Fibroblast of skin of left biceps (primary cell): Measurements from ENCODE around the gene INTS6.

Experiments
- DNase-seq, 2 experiments: peaks; one replicate each; pipeline ENCODE4 v3.0.0-alpha.2; 2013; ENCODE audit warnings: low read depth in 2 of 2

INTS6 gene

DNA sequence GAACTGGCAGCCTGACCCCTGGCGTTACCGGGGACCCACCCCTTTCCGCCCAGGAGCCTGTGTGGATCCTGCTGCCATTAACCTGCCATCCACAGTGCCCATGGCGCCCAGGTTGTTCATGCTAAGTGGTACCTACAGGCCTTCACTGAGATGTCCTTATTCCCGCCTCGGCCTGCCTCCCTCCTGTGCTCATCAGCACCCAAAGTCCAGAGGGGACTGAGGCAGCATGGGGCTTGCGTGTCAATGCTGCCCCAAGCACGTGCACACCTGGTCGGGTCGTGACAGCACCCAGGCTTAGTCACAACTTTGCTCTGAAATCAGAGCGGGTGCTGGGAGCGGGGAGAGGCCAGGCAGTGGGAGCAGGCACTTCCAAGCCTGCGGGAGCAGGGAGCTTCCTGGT lies 3.7 kb upstream of the INTS6 start:
- no peak for DNase-seq

- no peak for DNase-seq
Observed at GRCh38 chr13:51455532-51455931, 2.7 kb upstream of the INTS6 start.

GRCh38 chr13:51453959-51454703 lies 1.3 kb upstream of the INTS6 start:
- DNase-seq, result no peak

DNA sequence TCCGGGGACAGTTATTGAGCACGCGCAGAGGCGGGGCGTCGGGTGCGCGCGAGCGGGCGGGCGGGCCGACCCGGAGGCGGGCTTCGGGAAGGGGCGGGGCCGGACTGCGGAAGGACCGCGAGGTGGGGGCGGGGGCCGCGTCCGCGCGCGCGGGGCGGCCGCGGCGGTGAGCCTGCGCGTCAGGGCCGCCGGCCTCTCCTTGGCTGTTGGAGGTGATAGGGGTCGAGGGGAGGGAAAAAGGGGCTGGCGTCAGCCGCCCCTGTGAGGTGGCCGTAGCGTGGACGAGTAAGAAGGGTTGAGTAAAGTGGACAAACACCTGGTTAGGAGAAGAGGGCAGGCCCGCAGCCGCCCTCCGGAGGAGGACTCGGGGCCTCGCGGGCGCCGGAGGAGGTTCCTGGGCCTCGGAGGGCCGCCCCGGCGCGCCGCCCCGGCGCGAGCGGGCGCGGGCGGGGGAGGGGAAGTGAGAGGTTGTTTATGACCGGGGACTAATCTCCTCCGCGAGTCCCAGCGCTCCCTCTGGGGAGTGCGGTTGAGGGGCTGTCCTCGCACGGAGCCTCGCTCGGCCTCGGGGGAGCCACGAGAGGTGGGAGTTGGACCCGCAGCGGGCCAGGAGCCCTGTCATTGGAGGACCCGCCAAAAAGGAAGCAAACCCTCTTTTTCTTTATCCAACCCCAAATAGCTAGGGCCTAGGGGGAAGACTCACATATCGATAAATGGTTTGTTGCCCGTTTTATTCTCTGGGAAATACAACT lies 547 bp upstream of the INTS6 start:
- DNase-seq, result no peak

GRCh38 chr13:51451467-51452360 lies 1.1 kb downstream of the INTS6 start:
- DNase-seq, result peak in 1 of 2 experiments; percentile 31

DNA sequence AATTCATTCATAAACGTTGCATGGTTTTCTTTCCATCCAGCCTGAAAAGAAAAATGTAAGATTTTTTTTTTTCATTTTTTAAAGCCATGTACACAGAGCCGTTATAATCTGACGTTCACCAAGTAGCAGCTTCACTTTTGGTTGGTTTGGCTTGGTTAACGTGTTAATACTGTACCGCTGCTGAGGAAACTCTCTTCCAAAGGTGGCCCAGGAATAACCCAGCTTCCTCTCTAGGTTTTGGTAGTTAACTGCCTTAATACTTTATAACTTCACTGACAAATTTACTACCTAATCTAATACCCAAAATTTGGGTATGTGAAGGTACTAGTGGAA lies 1.7 kb downstream of the INTS6 start:
- no peak for DNase-seq

DNA sequence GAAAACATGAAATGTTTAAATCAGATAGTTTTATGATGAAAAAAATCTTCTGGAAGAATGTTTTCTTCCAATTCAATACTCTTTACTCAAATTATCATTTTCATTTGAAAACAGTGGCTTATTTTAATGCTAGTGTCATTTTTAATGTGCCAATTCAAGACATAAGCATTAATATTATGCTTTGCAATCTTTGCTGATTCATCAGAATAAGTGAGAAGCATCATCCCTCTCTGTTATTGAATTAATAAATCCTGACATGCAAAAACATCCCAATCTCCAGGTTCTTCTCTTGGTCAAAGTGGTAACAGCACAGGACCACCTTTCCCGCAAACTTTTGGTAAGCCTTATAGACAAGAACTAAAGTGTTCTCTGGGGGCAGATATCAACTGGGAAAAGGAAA lies 3.8 kb downstream of the INTS6 start:
- DNase-seq, result no peak

DNA sequence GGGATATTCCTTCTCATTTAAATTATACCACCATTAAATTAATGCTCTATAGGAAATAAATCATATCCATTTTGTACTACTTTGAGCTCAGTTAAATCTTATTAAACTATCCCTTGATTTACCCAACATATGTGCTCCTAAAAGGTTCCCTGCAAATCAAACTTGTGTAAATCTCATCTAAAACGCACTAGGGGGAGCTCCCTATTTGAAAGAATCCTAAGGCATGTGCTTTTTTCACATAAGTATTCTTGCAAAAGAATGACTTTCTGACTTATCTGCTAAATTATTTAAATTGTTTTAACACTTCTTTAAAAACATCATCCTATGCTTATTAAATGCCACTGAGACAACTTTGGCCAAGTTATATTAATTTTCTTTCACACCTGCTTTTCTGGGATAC lies 7.9 kb downstream of the INTS6 start:
- DNase-seq, result peak in 1 of 2 experiments; percentile 29

DNA sequence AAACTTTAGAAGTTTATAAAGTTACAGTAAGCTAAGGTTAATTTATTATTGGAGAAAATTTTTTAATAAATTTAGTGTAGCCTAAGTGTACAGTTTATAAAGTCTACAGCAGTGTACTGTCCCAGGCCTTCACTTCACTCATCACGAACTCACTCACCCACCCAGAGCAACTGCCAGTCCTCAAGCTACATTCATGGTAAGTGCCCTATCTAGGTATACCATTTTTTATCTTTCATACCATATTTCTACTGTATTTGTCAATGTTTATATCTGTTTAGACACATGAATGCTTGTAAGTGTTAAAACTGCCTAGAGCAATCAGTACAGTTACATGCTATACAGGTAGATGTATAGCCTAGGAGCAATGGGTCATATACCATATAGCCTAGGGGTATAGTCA lies 12.5 kb downstream of the INTS6 start:
- DNase-seq, result no peak

GRCh38 chr13:51437550-51438127 lies 15.2 kb downstream of the INTS6 start:
- DNase-seq, result no peak

DNA sequence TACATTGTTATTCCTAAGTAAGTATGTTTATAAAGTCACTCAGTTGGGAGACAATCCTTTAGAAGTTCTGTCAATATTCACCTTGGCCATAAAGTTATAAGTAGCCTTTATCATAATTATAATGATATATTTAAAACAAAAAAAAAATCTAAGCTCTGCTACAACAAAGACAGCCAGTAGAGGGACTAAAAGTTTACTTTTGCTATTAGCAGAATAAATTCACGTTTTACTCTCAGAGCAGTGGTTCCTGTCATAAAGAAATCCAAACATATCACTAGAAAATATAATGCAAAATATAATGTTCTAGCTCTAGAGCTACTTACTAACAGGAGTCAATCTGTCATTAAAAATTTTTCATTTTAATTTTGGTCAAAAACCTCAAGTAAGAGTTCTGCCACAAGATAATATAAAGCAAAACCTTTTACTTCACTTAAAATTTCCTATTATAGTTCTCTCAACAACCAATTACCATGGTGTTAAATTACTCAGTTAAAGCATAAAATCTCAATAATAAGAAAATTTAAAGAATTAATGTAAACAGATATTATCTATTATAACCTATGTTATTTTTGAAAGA lies 17.7 kb downstream of the INTS6 start:
- DNase-seq, result no peak

DNA sequence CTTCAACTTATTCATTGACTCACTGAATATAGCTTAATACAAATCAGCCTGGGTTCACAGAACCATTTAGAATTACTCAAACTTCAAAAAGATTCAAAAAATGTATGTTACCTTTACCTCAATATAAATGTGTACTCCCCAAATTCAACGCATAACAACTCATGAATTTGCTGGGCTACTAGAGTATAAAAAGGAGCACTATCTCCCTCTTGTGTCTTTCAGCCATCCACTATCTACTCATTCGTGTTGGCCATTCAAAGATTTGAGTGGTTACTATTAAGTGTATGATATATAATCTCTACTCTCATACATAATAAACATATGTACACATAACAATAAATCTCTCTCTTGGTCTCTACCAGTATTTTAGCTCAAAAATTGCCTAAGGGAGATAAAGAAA lies 20.3 kb downstream of the INTS6 start:
- DNase-seq, result no peak

- DNase-seq, result no peak
Observed at GRCh38 chr13:51426982-51427381, 25.9 kb downstream of the INTS6 start.

DNA sequence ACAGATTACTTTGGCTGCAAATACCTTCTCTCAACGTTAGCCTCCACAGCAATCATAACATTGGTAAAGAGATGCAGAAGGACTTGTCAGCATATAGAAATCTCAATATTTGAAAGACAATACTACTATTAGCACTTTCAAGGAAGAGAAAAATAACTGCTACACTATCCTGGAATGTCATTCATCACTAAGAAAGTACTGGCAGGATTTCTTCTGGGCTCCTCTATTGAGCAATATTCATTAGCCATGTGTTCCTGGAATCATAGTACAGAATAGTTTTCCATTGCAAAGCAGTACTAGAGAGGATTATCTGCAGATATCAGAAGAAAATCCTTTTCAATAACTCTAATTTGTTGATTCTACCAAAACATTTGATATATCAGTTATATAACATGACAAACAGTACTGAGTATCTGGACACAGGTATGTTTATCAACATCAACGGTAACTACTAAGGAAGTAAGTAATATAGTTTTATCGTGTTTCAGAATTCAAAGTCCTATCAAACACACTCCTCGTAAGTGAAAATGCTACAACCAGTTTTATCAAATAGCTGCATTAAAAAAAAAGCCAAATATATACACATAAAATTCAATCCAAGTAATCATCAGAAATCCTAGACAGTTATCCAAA lies 27.3 kb downstream of the INTS6 start:
- peak; percentile 36 to 45 for DNase-seq

DNA sequence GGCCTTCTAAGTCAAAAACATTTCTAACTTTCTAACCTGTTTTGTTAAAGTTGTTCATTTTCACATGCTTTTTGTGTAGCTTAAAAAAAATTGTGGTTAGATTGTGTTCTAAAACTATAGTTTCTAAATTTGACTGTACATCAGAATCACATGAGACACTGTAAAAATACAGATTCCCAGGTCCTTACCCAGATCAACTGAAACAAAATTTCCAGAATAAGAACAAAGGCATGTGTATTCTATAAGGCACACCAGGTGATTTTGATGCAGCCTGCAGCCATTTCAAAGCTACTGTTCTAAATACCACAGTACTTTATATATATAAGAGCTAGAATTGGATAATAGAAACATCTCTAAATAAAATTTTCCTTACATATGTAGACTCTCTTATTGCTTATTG lies 29.1 kb downstream of the INTS6 start:
- DNase-seq, result no peak

DNA sequence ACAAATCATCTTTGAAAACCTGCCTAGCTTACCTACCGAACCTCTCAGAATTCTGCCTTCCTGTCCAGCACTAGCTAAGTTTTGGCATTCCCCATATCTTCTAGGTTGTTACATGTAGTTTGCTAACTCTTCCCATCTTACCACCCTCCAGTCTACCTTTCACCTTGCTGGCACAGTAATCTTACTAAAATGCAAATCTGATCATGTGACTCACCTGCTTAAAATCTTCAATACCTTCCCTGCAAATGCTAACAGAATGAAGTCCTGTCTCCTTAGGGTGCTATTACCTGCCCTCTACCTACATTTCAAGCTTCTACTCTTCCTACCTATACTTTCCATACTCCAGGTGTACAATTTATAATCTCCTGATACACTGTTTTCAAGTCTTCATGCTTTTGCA lies 30.4 kb downstream of the INTS6 start:
- DNase-seq, result no peak

DNA sequence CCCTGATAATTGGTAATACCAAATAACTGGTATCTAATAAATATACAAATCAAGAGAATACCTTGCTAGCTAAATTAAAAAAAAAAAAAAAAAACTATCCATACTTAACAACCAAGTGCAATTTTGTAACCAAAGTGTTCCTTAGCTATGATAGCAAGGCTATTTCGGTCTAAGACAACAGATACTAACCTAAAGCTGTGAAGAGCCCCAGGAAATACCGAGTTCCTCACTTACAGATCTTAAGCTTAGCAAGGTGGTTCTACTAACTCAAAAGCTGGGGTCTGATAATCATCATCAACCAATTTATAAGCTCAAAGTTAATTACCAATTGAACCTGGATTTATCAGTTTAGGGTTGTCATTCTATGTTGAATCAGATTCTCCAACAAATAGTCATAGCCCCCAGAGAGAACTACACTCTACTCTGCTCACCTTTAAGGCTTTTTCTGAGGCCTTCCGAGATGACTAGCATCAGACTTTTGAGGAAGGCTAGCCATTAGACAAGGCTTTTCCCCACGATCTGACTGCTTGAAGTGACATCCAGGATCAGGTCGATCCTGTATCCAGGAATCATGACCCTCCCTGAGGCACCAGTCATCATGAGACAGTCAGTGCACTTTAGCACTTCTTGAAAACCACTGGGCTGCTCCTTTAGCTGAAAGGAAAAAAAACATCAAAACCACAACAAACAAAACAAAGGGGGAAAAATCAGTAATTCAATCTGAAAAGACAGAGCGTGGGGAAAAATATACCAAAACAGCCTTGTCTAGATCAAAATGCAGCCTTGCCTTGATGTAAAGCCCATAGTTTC lies 31.9 kb downstream of the INTS6 start:
- no peak for DNase-seq

- no peak for DNase-seq
Observed at GRCh38 chr13:51419001-51419636, 33.7 kb downstream of the INTS6 start.

DNA sequence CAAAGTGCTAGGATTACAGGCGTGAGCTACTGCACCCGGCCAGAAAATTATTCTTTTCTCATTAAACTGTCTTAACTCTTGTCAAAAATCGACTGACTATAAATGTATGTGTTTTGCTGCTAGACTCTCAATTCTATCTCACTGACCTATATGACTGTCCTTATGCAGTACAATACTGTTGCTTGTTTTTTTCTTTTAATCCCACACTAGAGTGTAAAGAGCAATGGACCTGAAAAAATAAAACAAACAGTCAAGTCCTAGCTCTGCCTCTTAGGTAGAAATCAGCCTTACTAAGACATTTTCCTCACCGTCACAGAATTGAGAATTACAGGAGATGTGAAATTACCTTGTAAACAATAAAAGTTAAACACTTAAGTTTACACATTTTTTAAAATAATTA lies 35.1 kb downstream of the INTS6 start:
- DNase-seq, result no peak

DNA sequence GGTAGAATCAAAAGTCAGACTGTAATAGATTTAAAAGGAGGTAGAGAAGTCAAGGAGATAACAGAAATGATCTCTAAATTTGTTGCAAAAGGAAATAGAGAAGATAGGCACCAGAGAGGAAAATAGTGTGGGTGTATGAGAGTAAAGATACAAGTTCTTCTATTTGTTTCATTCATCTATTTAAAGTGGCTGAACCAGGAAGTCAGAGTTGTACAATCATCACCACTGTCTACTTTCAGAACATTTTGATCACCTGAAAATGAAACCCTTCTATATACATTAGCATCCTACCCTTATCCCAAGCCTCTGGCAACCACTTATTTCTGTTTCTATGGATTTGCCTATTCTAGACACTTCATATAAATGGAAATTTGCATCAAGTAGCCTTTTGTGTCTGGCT lies 36.7 kb downstream of the INTS6 start:
- DNase-seq, result no peak
